Upper lobe of left lung (tissue), 6 donors: Measurements from ENCODE around the gene PRR23C. TPM values are rescaled to one million over a fixed set of nuclear protein-coding genes. Genes with fewer than 3 reads are reported as not detected.
"Not testable (repeated sequence)": the region's sequence is repeated elsewhere in the genome, so short reads cannot be mapped to it uniquely, and the experiment has no call there.

Experiments used
- ATAC-seq, 2 donors: fragments of 200-7000 bp; cut with Tn5 transposase; one replicate each; pipeline ENCODE4 v1.9.1; 2022; ENCODE audit warnings: mild to moderate bottlenecking in 2 of 2, moderate library complexity in 2 of 2; ENCODE audit not compliant: low FRiP score in 2 of 2
- DNase-seq, 2 donors: peaks; one replicate each; pipeline ENCODE4 v3.0.0-alpha.2; 2019 to 2020
- H3K27ac ChIP-seq, 4 donors: fragments of 200-600 bp; sonication (generic); one replicate each; pipeline ENCODE4 v1.5.1; 2016 to 2019
- H3K27me3 ChIP-seq, 4 donors: fragments of 200-600 bp; sonication (generic); one replicate each; pipeline ENCODE4 v1.5.1; 2017 to 2019
- H3K36me3 ChIP-seq, 4 donors: fragments of 200-600 bp; sonication (generic); one replicate each; pipeline ENCODE4 v1.5.1; 2016 to 2019
- H3K4me1 ChIP-seq, 4 donors: fragments of 200-600 bp; sonication (generic); one replicate each; pipeline ENCODE4 v1.5.1; 2018 to 2019
- H3K4me3 ChIP-seq, 4 donors: fragments of 200-600 bp; sonication (generic); one replicate each; pipeline ENCODE4 v1.5.1; 2017 to 2019; ENCODE audit warnings: mild to moderate bottlenecking in 2 of 4, moderate library complexity in 1 of 4
- H3K9me3 ChIP-seq, 4 donors: fragments of 200-600 bp; sonication (generic); one replicate each; pipeline ENCODE4 v1.5.1; 2018 to 2019
- EP300 ChIP-seq, 4 donors: sonication (generic); formaldehyde crosslinking; IDR thresholded peaks; one replicate each; pipeline ENCODE4 v1.5.1; 2017; ENCODE audit warnings: antibody characterized with exemption in 4 of 4, control low read depth in 2 of 4
- POLR2A ChIP-seq, 4 donors: fragments of 450-650 bp; IDR thresholded peaks; one replicate each; pipeline ENCODE4 v1.5.1; 2016 to 2017; ENCODE audit warnings: antibody characterized with exemption in 4 of 4, mild to moderate bottlenecking in 2 of 4
- POLR2AphosphoS5 ChIP-seq, 2 donors: sonication (generic); formaldehyde crosslinking; IDR thresholded peaks; one replicate each; pipeline ENCODE4 v1.5.1; 2017; ENCODE audit warnings: antibody characterized with exemption in 2 of 2
- WGBS, 2 donors: methylation state at CpG; one replicate each; pipeline ENCODE4 v1.1.5; 2017 to 2018; 5-methylcytosine and 5-hydroxymethylcytosine counted together
- total RNA-seq, 6 donors: library from RNA; depleted of rRNA in 4 of 6; stranded (reverse); fragments of >200 nt in 4 of 6; gene quantifications; one replicate each; pipeline versions ENCODE4 v1.1.0 to v1.2.1, GENCODE V29; 2016 to 2021
- TF ChIP-seq, protein P1 (sequence below), 6 experiments: fragments of 450-650 bp in 4 of 6; fragments of 200-600 bp in 2 of 6; sonication (generic) in 2 of 6; IDR thresholded peaks; one replicate each; pipeline ENCODE4 v1.5.1; 2016 to 2019; ENCODE audit warnings: antibody characterized with exemption in 6 of 6
- donor health status: DM: no; HTN: no; CAD: no; lungs with moderate emphysema.
- donor health status: DM: no; HTN: yes; CAD: no; lungs with severe emphysema.

The PRR23C gene
- total RNA-seq, 6 donors from 2014 or later = not detected

DNA sequence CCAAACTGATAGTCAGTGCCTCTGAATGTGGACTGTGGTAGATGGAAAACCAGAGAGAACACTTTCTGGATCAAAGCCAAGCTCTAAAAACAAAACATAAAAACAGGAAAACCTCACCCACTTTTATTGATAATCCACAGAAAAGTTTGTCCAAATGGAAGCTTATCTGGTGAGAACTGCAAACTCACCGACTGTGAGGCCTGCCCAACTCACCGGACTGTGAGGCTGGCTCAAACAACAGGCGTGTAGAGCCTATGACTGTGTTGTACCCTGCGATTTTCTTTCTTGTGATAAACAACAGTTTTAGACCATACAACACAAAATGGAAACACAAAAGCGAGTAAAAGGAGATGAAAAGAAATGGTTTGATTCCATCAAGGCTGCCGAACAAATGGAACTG lies 7.2 kb downstream of the PRR23C start:
- Histone ChIP-seq H3K27ac (no peak overlapping the region), H3K4me3 (no peak overlapping the region), H3K36me3 (no peaks in the 10 kb centered on the region), H3K9me3 (no peaks in the 10 kb centered on the region), H3K27me3 (no peaks in the 10 kb centered on the region), H3K4me1 (no peaks in the 10 kb centered on the region)
- TF ChIP-seq EP300 (IDR thresholded peaks at IDR 0.05) = no peak
- TF ChIP-seq POLR2AphosphoS5 (IDR thresholded peaks at IDR 0.05) = no peak
- TF ChIP-seq POLR2A (IDR thresholded peaks at IDR 0.05) = no peak
- TF ChIP-seq, protein P1, sequence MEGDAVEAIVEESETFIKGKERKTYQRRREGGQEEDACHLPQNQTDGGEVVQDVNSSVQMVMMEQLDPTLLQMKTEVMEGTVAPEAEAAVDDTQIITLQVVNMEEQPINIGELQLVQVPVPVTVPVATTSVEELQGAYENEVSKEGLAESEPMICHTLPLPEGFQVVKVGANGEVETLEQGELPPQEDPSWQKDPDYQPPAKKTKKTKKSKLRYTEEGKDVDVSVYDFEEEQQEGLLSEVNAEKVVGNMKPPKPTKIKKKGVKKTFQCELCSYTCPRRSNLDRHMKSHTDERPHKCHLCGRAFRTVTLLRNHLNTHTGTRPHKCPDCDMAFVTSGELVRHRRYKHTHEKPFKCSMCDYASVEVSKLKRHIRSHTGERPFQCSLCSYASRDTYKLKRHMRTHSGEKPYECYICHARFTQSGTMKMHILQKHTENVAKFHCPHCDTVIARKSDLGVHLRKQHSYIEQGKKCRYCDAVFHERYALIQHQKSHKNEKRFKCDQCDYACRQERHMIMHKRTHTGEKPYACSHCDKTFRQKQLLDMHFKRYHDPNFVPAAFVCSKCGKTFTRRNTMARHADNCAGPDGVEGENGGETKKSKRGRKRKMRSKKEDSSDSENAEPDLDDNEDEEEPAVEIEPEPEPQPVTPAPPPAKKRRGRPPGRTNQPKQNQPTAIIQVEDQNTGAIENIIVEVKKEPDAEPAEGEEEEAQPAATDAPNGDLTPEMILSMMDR (IDR thresholded peaks at IDR 0.05) = no peak
- no peak for DNase-seq
- ATAC-seq = no peak
- 82 to 84% methylated on average over 6 of the region's 6 CpGs for WGBS, 2 donors

DNA sequence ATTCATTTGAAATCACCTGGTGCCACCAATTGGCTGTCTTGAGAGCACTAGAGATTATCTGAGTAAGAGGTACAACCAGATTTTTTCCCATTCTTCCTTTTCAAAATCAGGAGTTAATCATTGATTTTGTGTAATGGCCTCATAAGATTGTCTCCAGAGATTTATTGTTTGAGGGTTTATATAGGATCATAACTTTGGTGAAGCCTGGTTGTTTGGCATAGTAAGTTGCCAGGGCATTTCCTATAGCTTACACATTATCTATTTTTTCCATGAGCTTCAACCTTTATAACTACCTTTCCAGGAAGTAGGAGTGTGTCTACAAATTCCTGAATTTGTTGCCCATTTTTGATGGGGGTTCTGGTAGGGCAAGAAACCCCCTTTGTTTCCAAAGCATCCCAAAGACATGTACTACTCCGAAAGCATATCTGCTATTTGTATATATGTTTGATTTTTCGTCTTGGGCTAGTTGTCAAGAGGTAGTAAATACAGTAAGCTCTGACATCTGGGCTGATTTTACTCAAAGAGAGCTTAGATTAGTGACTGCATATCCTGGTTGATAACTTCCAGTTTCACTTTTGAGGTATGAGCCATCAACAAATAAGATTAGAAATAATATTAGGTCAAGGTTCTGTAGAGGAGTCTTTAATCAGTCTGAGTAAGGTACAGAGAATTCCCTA lies 12.2 kb downstream of the PRR23C start:
- ATAC-seq (no peak), DNase-seq (no peak)
- Histone ChIP-seq H3K4me1 (no peaks in the 10 kb centered on the region), H3K36me3 (no peaks in the 10 kb centered on the region), H3K4me3 (no peak overlapping the region), H3K9me3 (peaks cover 0 to 13% (median 4%) of the 10 kb centered on the region in 4 donors), H3K27ac (no peak overlapping the region), H3K27me3 (no peaks in the 10 kb centered on the region)
- WGBS, 2 donors = 83 to 88% methylated on average over 2 of the region's 2 CpGs
- TF ChIP-seq, protein P1 (IDR thresholded peaks at IDR 0.05) = no peak

- H3K27ac ChIP-seq, H3K36me3 ChIP-seq, ATAC-seq, H3K4me1 ChIP-seq, H3K4me3 ChIP-seq, DNase-seq, H3K27me3 ChIP-seq: not testable (repeated sequence)
- peaks cover 0 to 13% (median 4%) of the 10 kb centered on the region in 4 donors for H3K9me3 ChIP-seq
These were observed 14.1 kb downstream of the PRR23C start for GRCh38 chr3:139030576-139030975.

GRCh38 chr3:139024968-139025367 lies 19.7 kb downstream of the PRR23C start:
- Histone ChIP-seq H3K9me3 (peaks cover 0 to 11% (median 5%) of the 10 kb centered on the region in 4 donors), H3K4me1 (no peaks in the 10 kb centered on the region), H3K36me3 (no peaks in the 10 kb centered on the region), H3K27ac (no peak overlapping the region), H3K4me3 (no peak overlapping the region), H3K27me3 (no peaks in the 10 kb centered on the region)
- whole genome bisulfite sequencing, 2 donors = 90 to 94% methylated on average over 2 of the region's 2 CpGs
- TF ChIP-seq EP300 (IDR thresholded peaks at IDR 0.05) = no peak
- TF ChIP-seq POLR2A (IDR thresholded peaks at IDR 0.05) = no peak
- TF ChIP-seq POLR2AphosphoS5 (IDR thresholded peaks at IDR 0.05) = no peak
- TF ChIP-seq, protein P1 (IDR thresholded peaks at IDR 0.05) = no peak
- no peak for DNase-seq
- ATAC-seq = no peak

DNA sequence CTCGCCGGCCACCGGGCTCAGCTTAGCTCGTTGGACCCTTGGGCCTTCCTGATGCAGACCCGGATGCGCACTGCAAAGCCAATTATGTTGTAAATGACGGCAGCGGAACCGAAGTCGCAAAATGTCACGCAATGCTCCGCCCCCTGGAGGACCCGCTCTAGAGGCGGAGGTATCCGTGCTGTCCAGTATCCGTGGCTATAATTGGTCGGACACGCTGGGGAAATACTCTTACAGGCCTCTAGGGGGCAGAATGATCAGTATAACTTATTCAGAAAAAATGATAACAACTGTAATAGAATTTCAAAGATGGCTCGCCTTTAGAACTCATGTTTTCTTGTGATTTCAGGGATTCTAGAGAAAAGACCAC lies 23.8 kb downstream of the PRR23C start, which contains the start of gene PRR23B:
Gene PRR23B, minus strand, starts transcription at position 59 of the 367 bp plus-strand sequence. CDS start 265 bp downstream, outside the sequence.
- DNase-seq (no peak), ATAC-seq (no peak)
- Histone ChIP-seq H3K27ac (no peak within 1 kb of the TSS), H3K4me1 (no peaks in the 10 kb centered on the region), H3K36me3 (no peaks in the 10 kb centered on the region), H3K27me3 (no peaks in the 10 kb centered on the region), H3K9me3 (peaks cover 0 to 13% (median 5%) of the 10 kb centered on the region in 4 donors), H3K4me3 (no peak within 1 kb of the TSS)
- TF ChIP-seq POLR2AphosphoS5 (IDR thresholded peaks at IDR 0.05) = no peak
- no peak for TF ChIP-seq EP300 (IDR thresholded peaks at IDR 0.05)
- TF ChIP-seq, protein P1 (IDR thresholded peaks at IDR 0.05) = no peak
- no peak for TF ChIP-seq POLR2A (IDR thresholded peaks at IDR 0.05)
- WGBS, 2 donors = 51 to 58% methylated on average over 18 to 19 of the region's 19 CpGs
